ENCODE measurements around the gene COL18A1. TPM values are rescaled to one million over a fixed set of nuclear protein-coding genes. Genes with fewer than 3 reads are reported as not detected.

Gene COL18A1
- total and polyA plus RNA-seq, 2 donors (not counting 1 experiment from before 2014, with no cell fraction given): 15.6 to 24.7 TPM

DNA sequence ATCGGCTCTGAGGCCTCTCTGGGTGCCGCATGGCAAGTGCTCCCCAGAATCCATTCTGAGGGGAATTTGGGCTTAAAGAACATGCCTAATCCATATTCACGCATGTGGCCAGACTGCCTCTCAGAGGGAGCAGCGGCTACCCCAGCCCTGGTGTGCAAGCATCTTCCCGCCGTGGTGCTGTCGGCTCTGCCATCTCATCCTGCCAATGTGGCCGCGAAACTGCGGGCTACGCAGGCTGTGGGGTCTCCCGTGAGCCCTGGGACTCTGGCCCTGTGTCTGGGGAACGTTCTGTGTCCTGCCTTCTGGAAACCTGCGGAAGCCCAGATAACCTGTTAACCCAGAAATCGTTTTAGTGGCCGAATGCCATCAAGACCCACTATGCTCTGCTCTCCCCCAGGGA lies 76.6 kb downstream of the COL18A1 start:
- Histone ChIP-seq H3K9me3 (ENCODE audit: control extremely low read depth in 1 of 3, control insufficient read depth in 2 of 3, insufficient read depth in 1 of 3, low read length in 2 of 3) (peaks cover 0 to 3% (median 0%) of the 10 kb centered on the region in 3 donors), H3K4me1 (ENCODE audit: control insufficient read depth in 2 of 2, insufficient read depth in 2 of 2, low read length in 2 of 2) (peaks cover 31 to 48% of the 10 kb centered on the region in 2 donors), H3K4me3 (ENCODE audit: control extremely low read depth in 1 of 5, extremely low read depth in 1 of 5, insufficient read depth in 1 of 5, low read depth in 2 of 5, low read length in 4 of 5) (no peak overlapping the region), H3K27me3 (replicated peaks in 1 of 4; ENCODE audit: control extremely low read depth in 1 of 4, control insufficient read depth in 3 of 4, insufficient read depth in 4 of 4, low read length in 3 of 4) (no peaks in the 10 kb centered on the region), H3K9ac (ENCODE audit: low read length) (no peak overlapping the region), H3K27ac (ENCODE audit: low read length in 2 of 2) (no peak overlapping the region), H2AFZ (ENCODE audit: insufficient read depth, low read depth, low read length, poor library complexity, severe bottlenecking) (no peak overlapping the region), H4K20me1 (ENCODE audit: control insufficient read depth, insufficient read depth, low read length, poor library complexity, severe bottlenecking) (no peaks in the 10 kb centered on the region), H3K79me2 (ENCODE audit: control insufficient read depth, insufficient read depth, low read length) (no peaks in the 10 kb centered on the region), H3K36me3 (replicated peaks in 1 of 2; ENCODE audit: control extremely low read depth in 1 of 2, control insufficient read depth in 1 of 2, extremely low read depth in 1 of 2, insufficient read depth in 2 of 2, low read length in 1 of 2) (no peaks in the 10 kb centered on the region), H3K4me2 (replicated peaks; ENCODE audit: low read depth, low read length, poor library complexity, severe bottlenecking) (no peak overlapping the region)
- Mint-ChIP-seq H3K4me3 (no peak overlapping the region), H3K27ac (no peak overlapping the region), H3K27me3 (no peaks in the 10 kb centered on the region), H3K9me3 (ENCODE audit: insufficient read depth) (no peaks in the 10 kb centered on the region), H3K4me1 (peaks cover 36% of the 10 kb centered on the region)
- intact Hi-C loops (cut with micrococcal nuclease): no loop called here
- over 99% methylated on average over 16 of the region's 16 CpGs for WGBS (ENCODE audit: insufficient coverage)
- ATAC-seq (ENCODE audit: low read depth) (no peak), DNase-seq (no peak)
- ChIA-PET POLR2A (no interaction called here), CTCF (no interaction called here)
- TF ChIP-seq, protein P1, sequence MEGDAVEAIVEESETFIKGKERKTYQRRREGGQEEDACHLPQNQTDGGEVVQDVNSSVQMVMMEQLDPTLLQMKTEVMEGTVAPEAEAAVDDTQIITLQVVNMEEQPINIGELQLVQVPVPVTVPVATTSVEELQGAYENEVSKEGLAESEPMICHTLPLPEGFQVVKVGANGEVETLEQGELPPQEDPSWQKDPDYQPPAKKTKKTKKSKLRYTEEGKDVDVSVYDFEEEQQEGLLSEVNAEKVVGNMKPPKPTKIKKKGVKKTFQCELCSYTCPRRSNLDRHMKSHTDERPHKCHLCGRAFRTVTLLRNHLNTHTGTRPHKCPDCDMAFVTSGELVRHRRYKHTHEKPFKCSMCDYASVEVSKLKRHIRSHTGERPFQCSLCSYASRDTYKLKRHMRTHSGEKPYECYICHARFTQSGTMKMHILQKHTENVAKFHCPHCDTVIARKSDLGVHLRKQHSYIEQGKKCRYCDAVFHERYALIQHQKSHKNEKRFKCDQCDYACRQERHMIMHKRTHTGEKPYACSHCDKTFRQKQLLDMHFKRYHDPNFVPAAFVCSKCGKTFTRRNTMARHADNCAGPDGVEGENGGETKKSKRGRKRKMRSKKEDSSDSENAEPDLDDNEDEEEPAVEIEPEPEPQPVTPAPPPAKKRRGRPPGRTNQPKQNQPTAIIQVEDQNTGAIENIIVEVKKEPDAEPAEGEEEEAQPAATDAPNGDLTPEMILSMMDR (IDR thresholded peaks at IDR 0.05): no peak
- TF ChIP-seq EZH2 (IDR thresholded peaks at IDR 0.05; ENCODE audit: borderline replicate concordance, insufficient read depth, low read depth, low read length, poor library complexity, severe bottlenecking): no peak

- Histone ChIP-seq H3K27me3 (replicated peaks in 1 of 4; ENCODE audit: control extremely low read depth in 1 of 4, control insufficient read depth in 3 of 4, insufficient read depth in 4 of 4, low read length in 3 of 4) (no peaks in the 10 kb centered on the region), H4K20me1 (ENCODE audit: control insufficient read depth, insufficient read depth, low read length, poor library complexity, severe bottlenecking) (no peaks in the 10 kb centered on the region), H2AFZ (ENCODE audit: insufficient read depth, low read depth, low read length, poor library complexity, severe bottlenecking) (peak overlapping the region; percentile 92), H3K4me1 (ENCODE audit: control insufficient read depth in 2 of 2, insufficient read depth in 2 of 2, low read length in 2 of 2) (peaks cover 31 to 47% of the 10 kb centered on the region in 2 donors), H3K9ac (ENCODE audit: low read length) (peak overlapping the region; percentile 67), H3K36me3 (replicated peaks in 1 of 2; ENCODE audit: control extremely low read depth in 1 of 2, control insufficient read depth in 1 of 2, extremely low read depth in 1 of 2, insufficient read depth in 2 of 2, low read length in 1 of 2) (no peaks in the 10 kb centered on the region), H3K9me3 (ENCODE audit: control extremely low read depth in 1 of 3, control insufficient read depth in 2 of 3, insufficient read depth in 1 of 3, low read length in 2 of 3) (peaks cover 0 to 3% (median 0%) of the 10 kb centered on the region in 3 donors), H3K27ac (ENCODE audit: low read length in 2 of 2) (peak overlapping the region; percentile 86 to 89), H3K4me3 (ENCODE audit: control extremely low read depth in 1 of 5, extremely low read depth in 1 of 5, insufficient read depth in 1 of 5, low read depth in 2 of 5, low read length in 4 of 5) (peak overlapping the region in 4 of 5 experiments; percentile 7 to 54 (median 50)), H3K4me2 (replicated peaks; ENCODE audit: low read depth, low read length, poor library complexity, severe bottlenecking) (peak overlapping the region; percentile 92), H3K79me2 (ENCODE audit: control insufficient read depth, insufficient read depth, low read length) (no peaks in the 10 kb centered on the region)
- POLR2A ChIA-PET: no interaction called here
- DNase-seq (no peak), ATAC-seq (ENCODE audit: low read depth) (no peak)
- intact Hi-C loops (cut with micrococcal nuclease): no loop called here
- no peaks in the 10 kb centered on the region for H3K27me3 Mint-ChIP-seq
- peak overlapping the region; percentile 78 for H3K4me3 Mint-ChIP-seq
- H3K27ac Mint-ChIP-seq: peak overlapping the region; percentile 79
- no peaks in the 10 kb centered on the region for H3K9me3 Mint-ChIP-seq (ENCODE audit: insufficient read depth)
- WGBS (ENCODE audit: insufficient coverage): 92% methylated on average over 29 of the region's 33 CpGs
- TF ChIP-seq, protein P1 (IDR thresholded peaks at IDR 0.05): no peak
- TF ChIP-seq EZH2 (IDR thresholded peaks at IDR 0.05; ENCODE audit: borderline replicate concordance, insufficient read depth, low read depth, low read length, poor library complexity, severe bottlenecking): no peak
- H3K4me1 Mint-ChIP-seq: peaks cover 34% of the 10 kb centered on the region
- CTCF ChIA-PET: interaction anchor here (0.8 to 2.2 kb wide), 8 partner anchors 20 to 330 kb away, joined by 3 to 7 read pairs (median 4); no protein-coding TSS in a partner anchor
Observed at GRCh38 chr21:45481977-45482898, 77.3 kb downstream of the COL18A1 start.
